Measurements from ENCODE around the gene NTRK3.

DNA sequence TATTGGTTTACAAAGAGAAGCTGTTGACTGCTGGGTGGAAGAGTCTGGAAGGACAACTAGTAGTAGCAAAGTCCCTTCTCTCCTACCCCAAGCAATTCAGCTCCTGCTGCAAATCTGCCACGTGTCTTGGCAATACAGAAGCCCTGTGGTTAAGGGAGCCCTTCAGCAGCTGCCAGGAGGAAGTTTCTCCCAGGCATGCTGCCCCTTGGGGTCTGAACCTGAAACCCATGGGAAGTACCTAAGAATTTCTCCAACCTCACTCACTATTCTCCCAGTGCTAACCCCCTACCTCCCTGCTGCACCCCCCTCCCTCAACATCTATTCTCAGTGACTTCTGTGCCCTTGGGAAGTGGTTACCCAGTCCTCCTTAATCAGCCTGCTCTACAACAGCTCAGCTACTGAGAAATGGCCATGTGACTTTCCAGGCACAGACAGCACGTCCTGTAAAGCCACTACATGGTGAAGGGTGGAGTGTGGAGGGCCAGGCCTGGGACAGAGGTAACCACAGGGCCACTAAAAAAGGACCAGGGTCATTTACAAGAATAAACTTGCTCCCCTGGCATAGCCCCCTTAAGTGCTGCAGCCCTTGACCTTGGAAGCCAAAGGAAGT is 316.6 kb downstream of the NTRK3 start:
- TF ChIP-seq, protein P1, sequence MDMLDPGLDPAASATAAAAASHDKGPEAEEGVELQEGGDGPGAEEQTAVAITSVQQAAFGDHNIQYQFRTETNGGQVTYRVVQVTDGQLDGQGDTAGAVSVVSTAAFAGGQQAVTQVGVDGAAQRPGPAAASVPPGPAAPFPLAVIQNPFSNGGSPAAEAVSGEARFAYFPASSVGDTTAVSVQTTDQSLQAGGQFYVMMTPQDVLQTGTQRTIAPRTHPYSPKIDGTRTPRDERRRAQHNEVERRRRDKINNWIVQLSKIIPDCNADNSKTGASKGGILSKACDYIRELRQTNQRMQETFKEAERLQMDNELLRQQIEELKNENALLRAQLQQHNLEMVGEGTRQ (IDR thresholded peaks at IDR 0.05; ENCODE audit: low read length) = no peak
- TF ChIP-seq CTCF (IDR thresholded peaks at IDR 0.05; ENCODE audit: control extremely low read depth in 1 of 3, insufficient read depth in 1 of 3, low read depth in 1 of 3, low read length in 3 of 3) (no peak), POLR2AphosphoS5 (IDR thresholded peaks at IDR 0.05; ENCODE audit: low read depth, low read length) (no peak), GABPA (IDR thresholded peaks at IDR 0.05; ENCODE audit: borderline replicate concordance, insufficient read depth, low read length) (no peak), EZH2 (IDR thresholded peaks at IDR 0.05; ENCODE audit: low read depth, low read length, severe bottlenecking) (no peak), MAX (IDR thresholded peaks at IDR 0.05) (no peak), NRF1 (IDR thresholded peaks at IDR 0.05; ENCODE audit: low read depth, low read length) (no peak), EP300 (IDR thresholded peaks at IDR 0.05; ENCODE audit: borderline replicate concordance in 1 of 2, low read depth in 2 of 2, low read length in 2 of 2) (no peak), KDM1A (IDR thresholded peaks at IDR 0.05; ENCODE audit: borderline replicate concordance, low read length) (no peak), EGR1 (IDR thresholded peaks at IDR 0.05; ENCODE audit: borderline replicate concordance, low read depth, low read length) (no peak), SIN3A (conservative IDR thresholded peaks at IDR 0.05 in 1 of 2, IDR thresholded peaks at IDR 0.05 in 1 of 2; ENCODE audit: low read depth in 1 of 2, low read length in 2 of 2) (no peak)
- TF ChIP-seq, protein P2, sequence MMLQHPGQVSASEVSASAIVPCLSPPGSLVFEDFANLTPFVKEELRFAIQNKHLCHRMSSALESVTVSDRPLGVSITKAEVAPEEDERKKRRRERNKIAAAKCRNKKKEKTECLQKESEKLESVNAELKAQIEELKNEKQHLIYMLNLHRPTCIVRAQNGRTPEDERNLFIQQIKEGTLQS (IDR thresholded peaks at IDR 0.05; ENCODE audit: insufficient read depth, low read depth, low read length) = no peak
